GM12865 (cell line): Measurements from ENCODE around the gene PLXNB3.

Experiments used
- DNase-seq: peaks from one replicate; pipeline ENCODE4 v3.0.0; 2010; ENCODE audit warnings: low read depth
- H3K4me3 ChIP-seq: 2 replicates; pipeline ENCODE4 v1.5.1; 2011; ENCODE audit warnings: mild to moderate bottlenecking, low read depth, low read length, control low read depth
- TF ChIP-seq, protein P1 (sequence below): IDR thresholded peaks from 2 replicates; pipeline ENCODE4 v1.5.1; 2011; ENCODE audit warnings: low read length, control low read depth, low read depth, inconsistent platforms; ENCODE audit not compliant: insufficient read depth; ENCODE audit errors: missing control alignments

PLXNB3 gene

DNA sequence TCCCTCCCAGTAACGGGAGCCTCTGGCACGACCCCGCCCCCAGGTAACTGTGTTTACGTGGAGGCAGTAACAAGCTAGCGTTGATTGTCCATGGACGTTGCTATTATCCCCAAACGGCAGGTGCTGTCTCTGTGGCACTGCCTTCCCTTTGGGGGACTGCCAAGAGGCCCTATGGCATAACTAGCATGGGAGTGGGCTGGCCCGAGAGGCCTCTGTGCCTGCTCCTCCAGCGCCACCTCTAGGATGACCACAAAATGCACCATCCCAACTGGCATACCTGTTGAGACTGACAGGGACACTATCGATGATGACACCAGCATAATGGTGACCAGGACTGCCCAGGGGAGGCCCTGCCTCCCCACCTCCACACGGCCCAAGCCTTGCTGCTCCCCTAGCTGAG, 18.3 kb downstream of the PLXNB3 start:
- no peak overlapping the region for H3K4me3 ChIP-seq
- DNase-seq, result no peak
- TF ChIP-seq, protein P1, sequence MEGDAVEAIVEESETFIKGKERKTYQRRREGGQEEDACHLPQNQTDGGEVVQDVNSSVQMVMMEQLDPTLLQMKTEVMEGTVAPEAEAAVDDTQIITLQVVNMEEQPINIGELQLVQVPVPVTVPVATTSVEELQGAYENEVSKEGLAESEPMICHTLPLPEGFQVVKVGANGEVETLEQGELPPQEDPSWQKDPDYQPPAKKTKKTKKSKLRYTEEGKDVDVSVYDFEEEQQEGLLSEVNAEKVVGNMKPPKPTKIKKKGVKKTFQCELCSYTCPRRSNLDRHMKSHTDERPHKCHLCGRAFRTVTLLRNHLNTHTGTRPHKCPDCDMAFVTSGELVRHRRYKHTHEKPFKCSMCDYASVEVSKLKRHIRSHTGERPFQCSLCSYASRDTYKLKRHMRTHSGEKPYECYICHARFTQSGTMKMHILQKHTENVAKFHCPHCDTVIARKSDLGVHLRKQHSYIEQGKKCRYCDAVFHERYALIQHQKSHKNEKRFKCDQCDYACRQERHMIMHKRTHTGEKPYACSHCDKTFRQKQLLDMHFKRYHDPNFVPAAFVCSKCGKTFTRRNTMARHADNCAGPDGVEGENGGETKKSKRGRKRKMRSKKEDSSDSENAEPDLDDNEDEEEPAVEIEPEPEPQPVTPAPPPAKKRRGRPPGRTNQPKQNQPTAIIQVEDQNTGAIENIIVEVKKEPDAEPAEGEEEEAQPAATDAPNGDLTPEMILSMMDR, result no peak

GRCh38 chrX:153782871-153783270, 18.8 kb downstream of the PLXNB3 start:
- no peak for DNase-seq
- no peak overlapping the region for H3K4me3 ChIP-seq
- TF ChIP-seq, protein P1, result no peak

- DNase-seq, result no peak
- no peak overlapping the region for H3K4me3 ChIP-seq
- TF ChIP-seq, protein P1, result no peak
These were observed 19.4 kb downstream of the PLXNB3 start for GRCh38 chrX:153783378-153784013.

DNA sequence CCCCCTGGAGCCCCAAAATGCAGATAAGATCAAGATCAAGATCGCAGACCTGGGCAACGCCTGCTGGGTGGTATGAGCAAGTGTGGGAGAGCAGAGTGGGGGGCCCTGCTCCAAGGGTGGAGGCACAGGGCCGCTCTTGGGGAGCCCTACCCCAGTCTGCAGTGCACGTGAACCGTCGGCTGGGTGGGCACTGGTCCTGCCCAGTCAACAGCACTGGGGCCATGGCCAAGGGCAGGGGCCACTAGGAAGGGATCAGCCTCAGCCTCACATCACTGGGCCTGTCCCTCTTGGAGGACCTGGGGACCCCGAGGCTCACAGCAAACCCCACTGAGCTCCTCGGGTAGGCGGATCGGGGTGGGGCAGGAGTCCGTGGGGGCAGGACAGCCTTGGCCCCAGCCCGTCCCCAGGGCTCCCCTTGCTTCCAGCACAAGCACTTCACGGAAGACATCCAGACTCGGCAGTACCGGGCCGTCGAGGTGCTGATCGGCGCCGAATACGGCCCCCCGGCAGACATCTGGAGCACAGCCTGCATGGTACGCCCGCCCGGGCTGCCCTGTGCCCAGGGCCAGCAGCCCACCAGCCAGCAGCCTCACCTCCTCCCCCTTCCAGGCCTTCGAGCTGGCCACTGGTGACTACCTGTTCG, 20.4 kb downstream of the PLXNB3 start:
- TF ChIP-seq, protein P1, result no peak
- H3K4me3 ChIP-seq, result no peak overlapping the region
- no peak for DNase-seq

DNA sequence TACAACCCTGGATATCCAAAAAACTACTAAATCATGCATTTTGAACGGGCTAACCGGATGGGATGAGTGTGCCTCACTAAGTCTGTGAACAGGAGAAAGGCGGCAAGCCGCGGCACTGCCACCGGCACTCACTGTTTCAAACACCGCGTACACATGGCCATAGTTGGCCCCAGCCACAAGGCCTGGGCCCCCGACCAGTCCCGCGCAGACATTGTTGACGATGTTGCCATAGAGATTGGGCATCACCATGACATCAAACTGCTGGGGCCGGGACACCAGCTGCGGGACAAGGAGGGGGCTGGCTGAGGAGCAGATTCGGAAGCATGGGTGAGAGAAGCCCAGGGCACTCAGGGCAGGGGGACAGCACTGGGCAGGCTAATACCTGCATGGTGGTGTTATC, 22.6 kb downstream of the PLXNB3 start:
- no peak overlapping the region for H3K4me3 ChIP-seq
- TF ChIP-seq, protein P1, result no peak
- no peak for DNase-seq

DNA sequence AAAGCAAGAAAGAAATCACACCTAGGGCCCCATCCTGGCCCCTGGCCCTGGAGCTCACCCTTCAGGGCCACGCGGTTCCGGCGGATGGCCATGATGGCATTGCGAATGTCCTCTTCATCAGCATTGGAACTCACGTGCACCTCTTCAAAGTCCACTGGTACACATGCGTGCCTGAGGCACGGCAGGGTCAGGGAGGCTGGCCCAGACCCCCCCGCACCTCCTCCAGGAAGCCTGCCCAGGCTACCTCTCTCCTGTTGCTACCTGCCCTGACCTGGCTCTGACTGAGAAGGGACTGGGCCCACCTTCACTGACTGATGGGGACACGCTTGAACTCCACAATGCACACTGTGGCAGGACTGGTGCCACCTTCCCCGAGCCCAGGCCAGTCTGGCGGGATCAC, 25.6 kb downstream of the PLXNB3 start:
- H3K4me3 ChIP-seq, result no peak overlapping the region
- DNase-seq, result no peak
- TF ChIP-seq, protein P1, result no peak
